ENCODE data around the gene DAB1.

The DAB1 gene

GRCh38 chr1:56977910-56978309 is 445.9 kb downstream of the DAB1 start:
- Histone ChIP-seq H3K9me3 (replicated peaks in 1 of 2; ENCODE audit: control insufficient read depth in 2 of 2, insufficient read depth in 1 of 2, low read depth in 1 of 2, low read length in 2 of 2) (no peaks in the 10 kb centered on the region), H3K27me3 (ENCODE audit: control insufficient read depth in 3 of 3, insufficient read depth in 3 of 3, low read depth in 1 of 3, low read length in 3 of 3) (peaks cover 0 to 14% (median 0%) of the 10 kb centered on the region in 3 experiments), H2BK15ac (ENCODE audit: low read length) (no peak overlapping the region), H3K9ac (ENCODE audit: low read depth, low read length, poor library complexity) (no peak overlapping the region), H3K4me2 (ENCODE audit: insufficient read depth, low read length, poor library complexity, severe bottlenecking) (no peak overlapping the region), H2BK12ac (ENCODE audit: low read length) (no peak overlapping the region), H3K4ac (ENCODE audit: low read length) (no peak overlapping the region), H2AFZ (ENCODE audit: low read length) (no peak overlapping the region), H3K23ac (ENCODE audit: low read depth, low read length, poor library complexity) (no peak overlapping the region), H2BK5ac (ENCODE audit: low read length) (no peak overlapping the region), H3K27ac (replicated peaks; ENCODE audit: low read length) (no peak overlapping the region), H3K14ac (ENCODE audit: low read length) (no peak overlapping the region), H4K8ac (ENCODE audit: low read depth, low read length) (no peak overlapping the region), H3K4me3 (ENCODE audit: low read length in 2 of 2) (no peak overlapping the region), H3K79me1 (ENCODE audit: low read depth, low read length) (no peaks in the 10 kb centered on the region), H2BK120ac (ENCODE audit: low read depth, low read length) (no peak overlapping the region), H3K36me3 (replicated peaks in 1 of 2; ENCODE audit: control insufficient read depth in 2 of 2, insufficient read depth in 2 of 2, low read length in 2 of 2) (no peaks in the 10 kb centered on the region), H4K91ac (ENCODE audit: low read depth, low read length, poor library complexity) (no peak overlapping the region), H3K4me1 (ENCODE audit: control insufficient read depth in 2 of 2, insufficient read depth in 1 of 2, low read depth in 1 of 2, low read length in 2 of 2) (no peaks in the 10 kb centered on the region), H2AK5ac (ENCODE audit: low read depth, low read length) (peak overlapping the region; percentile 14), H3K18ac (ENCODE audit: low read length) (no peak overlapping the region)
- WGBS, 2 donors (ENCODE audit: extremely low coverage in 2 of 2, insufficient read length in 2 of 2, insufficient replicate concordance in 1 of 2): no CpG with 5 or more reads among the region's 4 CpGs
- DNase-seq (ENCODE audit: low spot score): no peak

GRCh38 chr1:56975446-56975845 is 448.4 kb downstream of the DAB1 start:
- no peak overlapping the region for H2BK120ac ChIP-seq (ENCODE audit: low read depth, low read length)
- no peak overlapping the region for H3K23ac ChIP-seq (ENCODE audit: low read depth, low read length, poor library complexity)
- H2AK5ac ChIP-seq (ENCODE audit: low read depth, low read length): no peak overlapping the region
- no peak overlapping the region for H3K14ac ChIP-seq (ENCODE audit: low read length)
- H3K36me3 ChIP-seq (replicated peaks in 1 of 2; ENCODE audit: control insufficient read depth in 2 of 2, insufficient read depth in 2 of 2, low read length in 2 of 2): no peaks in the 10 kb centered on the region
- no peak overlapping the region for H3K9ac ChIP-seq (ENCODE audit: low read depth, low read length, poor library complexity)
- H4K8ac ChIP-seq (ENCODE audit: low read depth, low read length): no peak overlapping the region
- H2BK12ac ChIP-seq (ENCODE audit: low read length): no peak overlapping the region
- no CpG with 5 or more reads among the region's 4 CpGs for WGBS, 2 donors (ENCODE audit: extremely low coverage in 2 of 2, insufficient read length in 2 of 2, insufficient replicate concordance in 1 of 2)
- no peak overlapping the region for H3K18ac ChIP-seq (ENCODE audit: low read length)
- H3K4me2 ChIP-seq (ENCODE audit: insufficient read depth, low read length, poor library complexity, severe bottlenecking): no peak overlapping the region
- H3K4ac ChIP-seq (ENCODE audit: low read length): no peak overlapping the region
- no peak overlapping the region for H3K27ac ChIP-seq (replicated peaks; ENCODE audit: low read length)
- H2BK15ac ChIP-seq (ENCODE audit: low read length): no peak overlapping the region
- no peak overlapping the region for H4K91ac ChIP-seq (ENCODE audit: low read depth, low read length, poor library complexity)
- no peak for DNase-seq (ENCODE audit: low spot score)
- peaks cover 0 to 18% (median 0%) of the 10 kb centered on the region in 3 experiments for H3K27me3 ChIP-seq (ENCODE audit: control insufficient read depth in 3 of 3, insufficient read depth in 3 of 3, low read depth in 1 of 3, low read length in 3 of 3)
- no peaks in the 10 kb centered on the region for H3K9me3 ChIP-seq (replicated peaks in 1 of 2; ENCODE audit: control insufficient read depth in 2 of 2, insufficient read depth in 1 of 2, low read depth in 1 of 2, low read length in 2 of 2)
- no peak overlapping the region for H3K4me3 ChIP-seq (ENCODE audit: low read length in 2 of 2)
- no peak overlapping the region for H2AFZ ChIP-seq (ENCODE audit: low read length)
- H2BK5ac ChIP-seq (ENCODE audit: low read length): no peak overlapping the region
- H3K4me1 ChIP-seq (ENCODE audit: control insufficient read depth in 2 of 2, insufficient read depth in 1 of 2, low read depth in 1 of 2, low read length in 2 of 2): no peaks in the 10 kb centered on the region
- no peaks in the 10 kb centered on the region for H3K79me1 ChIP-seq (ENCODE audit: low read depth, low read length)

- DNase-seq (ENCODE audit: low spot score): no peak
These were observed 449.7 kb downstream of the DAB1 start for GRCh38 chr1:56973923-56974742.

GRCh38 chr1:56972976-56973375 is 450.9 kb downstream of the DAB1 start:
- no CpG with 5 or more reads among the region's 1 CpG for WGBS, 2 donors (ENCODE audit: extremely low coverage in 2 of 2, insufficient read length in 2 of 2, insufficient replicate concordance in 1 of 2)
- Histone ChIP-seq H2AK5ac (ENCODE audit: low read depth, low read length) (no peak overlapping the region), H2AFZ (ENCODE audit: low read length) (no peak overlapping the region), H3K14ac (ENCODE audit: low read length) (no peak overlapping the region), H3K4me2 (ENCODE audit: insufficient read depth, low read length, poor library complexity, severe bottlenecking) (no peak overlapping the region), H2BK120ac (ENCODE audit: low read depth, low read length) (no peak overlapping the region), H3K4me3 (ENCODE audit: low read length in 2 of 2) (no peak overlapping the region), H3K23ac (ENCODE audit: low read depth, low read length, poor library complexity) (no peak overlapping the region), H3K4ac (ENCODE audit: low read length) (no peak overlapping the region), H2BK15ac (ENCODE audit: low read length) (no peak overlapping the region), H3K9ac (ENCODE audit: low read depth, low read length, poor library complexity) (no peak overlapping the region), H4K8ac (ENCODE audit: low read depth, low read length) (no peak overlapping the region), H3K79me1 (ENCODE audit: low read depth, low read length) (no peaks in the 10 kb centered on the region), H3K18ac (ENCODE audit: low read length) (no peak overlapping the region), H3K27me3 (ENCODE audit: control insufficient read depth in 3 of 3, insufficient read depth in 3 of 3, low read depth in 1 of 3, low read length in 3 of 3) (peaks cover 0 to 7% (median 0%) of the 10 kb centered on the region in 3 experiments), H4K91ac (ENCODE audit: low read depth, low read length, poor library complexity) (no peak overlapping the region), H3K9me3 (replicated peaks in 1 of 2; ENCODE audit: control insufficient read depth in 2 of 2, insufficient read depth in 1 of 2, low read depth in 1 of 2, low read length in 2 of 2) (no peaks in the 10 kb centered on the region), H3K4me1 (ENCODE audit: control insufficient read depth in 2 of 2, insufficient read depth in 1 of 2, low read depth in 1 of 2, low read length in 2 of 2) (no peaks in the 10 kb centered on the region), H2BK12ac (ENCODE audit: low read length) (no peak overlapping the region), H2BK5ac (ENCODE audit: low read length) (no peak overlapping the region), H3K27ac (replicated peaks; ENCODE audit: low read length) (no peak overlapping the region), H3K36me3 (replicated peaks in 1 of 2; ENCODE audit: control insufficient read depth in 2 of 2, insufficient read depth in 2 of 2, low read length in 2 of 2) (no peaks in the 10 kb centered on the region)
- DNase-seq (ENCODE audit: low spot score): no peak

More at GRCh38 chr1:56973923-56974742, 449.7 kb downstream of the DAB1 start:
- Histone ChIP-seq H3K4me2 (ENCODE audit: insufficient read depth, low read length, poor library complexity, severe bottlenecking) (no peak overlapping the region), H2BK15ac (ENCODE audit: low read length) (no peak overlapping the region), H3K9me3 (replicated peaks in 1 of 2; ENCODE audit: control insufficient read depth in 2 of 2, insufficient read depth in 1 of 2, low read depth in 1 of 2, low read length in 2 of 2) (no peaks in the 10 kb centered on the region), H3K4me1 (ENCODE audit: control insufficient read depth in 2 of 2, insufficient read depth in 1 of 2, low read depth in 1 of 2, low read length in 2 of 2) (no peaks in the 10 kb centered on the region), H4K8ac (ENCODE audit: low read depth, low read length) (no peak overlapping the region), H3K79me1 (ENCODE audit: low read depth, low read length) (no peaks in the 10 kb centered on the region), H3K9ac (ENCODE audit: low read depth, low read length, poor library complexity) (no peak overlapping the region), H3K18ac (ENCODE audit: low read length) (no peak overlapping the region), H2BK120ac (ENCODE audit: low read depth, low read length) (no peak overlapping the region), H3K27me3 (ENCODE audit: control insufficient read depth in 3 of 3, insufficient read depth in 3 of 3, low read depth in 1 of 3, low read length in 3 of 3) (peaks cover 0 to 7% (median 0%) of the 10 kb centered on the region in 3 experiments), H2AK5ac (ENCODE audit: low read depth, low read length) (no peak overlapping the region), H2AFZ (ENCODE audit: low read length) (no peak overlapping the region), H2BK12ac (ENCODE audit: low read length) (no peak overlapping the region), H3K14ac (ENCODE audit: low read length) (peak overlapping the region; percentile 6), H3K27ac (replicated peaks; ENCODE audit: low read length) (no peak overlapping the region), H3K23ac (ENCODE audit: low read depth, low read length, poor library complexity) (no peak overlapping the region), H4K91ac (ENCODE audit: low read depth, low read length, poor library complexity) (no peak overlapping the region), H2BK5ac (ENCODE audit: low read length) (no peak overlapping the region), H3K36me3 (replicated peaks in 1 of 2; ENCODE audit: control insufficient read depth in 2 of 2, insufficient read depth in 2 of 2, low read length in 2 of 2) (no peaks in the 10 kb centered on the region), H3K4ac (ENCODE audit: low read length) (no peak overlapping the region), H3K4me3 (ENCODE audit: low read length in 2 of 2) (no peak overlapping the region)
- WGBS, 2 donors (ENCODE audit: extremely low coverage in 2 of 2, insufficient read length in 2 of 2, insufficient replicate concordance in 1 of 2): no CpG with 5 or more reads among the region's 5 CpGs

Measured in neuronal stem cell (in vitro differentiated cells).